Measurements from ENCODE around the gene CASK.

CASK gene

DNA sequence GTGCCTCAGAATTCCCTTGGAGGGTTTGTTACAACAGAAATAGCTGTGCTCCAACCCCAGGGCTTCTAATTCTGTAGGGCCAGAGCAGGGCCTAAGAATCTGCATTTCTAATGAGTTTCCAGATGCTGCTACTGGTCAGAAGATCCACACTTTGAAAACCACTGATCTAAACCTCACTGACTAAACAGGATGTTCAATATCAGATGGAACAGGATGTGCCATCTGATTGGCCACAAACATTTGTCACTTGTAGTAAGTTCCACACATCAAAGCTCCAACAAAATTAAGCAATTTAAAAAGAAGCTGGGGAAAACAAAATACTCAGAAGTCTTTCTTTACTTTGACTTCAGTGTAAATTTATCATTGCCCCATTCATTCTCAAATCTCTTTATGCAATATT is 14.3 kb downstream of the CASK start:
- DNase-seq (ENCODE audit: low read depth) = no peak

DNA sequence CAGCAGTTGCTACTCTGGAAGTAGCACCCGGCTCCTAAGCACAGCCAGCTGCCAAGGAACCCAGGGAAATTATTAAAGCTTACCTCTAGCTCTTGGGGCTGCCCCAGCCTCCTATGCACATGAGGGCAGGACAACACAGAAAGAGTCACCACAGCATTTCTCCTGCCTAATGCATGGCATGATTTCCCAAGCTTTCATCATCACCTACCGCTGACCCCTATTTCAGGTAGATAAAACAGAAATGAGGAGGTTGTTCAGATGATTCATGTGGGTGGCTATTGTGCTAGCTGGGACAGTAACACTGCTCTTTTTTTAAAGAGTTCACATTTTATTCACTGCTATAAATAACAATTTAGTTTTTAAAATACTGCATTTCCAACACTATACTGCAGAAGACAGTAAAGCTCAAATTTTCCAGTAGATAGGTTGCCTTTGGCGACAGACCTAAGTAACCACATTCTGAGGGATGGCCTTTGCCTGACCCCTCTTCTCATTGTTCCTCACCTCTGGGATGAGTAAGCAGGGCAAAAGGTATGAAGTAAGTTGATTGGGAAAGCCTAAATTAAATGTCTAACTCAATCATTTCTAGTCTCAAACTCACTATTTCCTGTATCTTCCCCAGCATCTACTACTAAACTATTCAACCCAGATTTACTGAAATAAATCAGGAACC is 16.7 kb downstream of the CASK start:
- no peak for DNase-seq (ENCODE audit: low read depth)

DNA sequence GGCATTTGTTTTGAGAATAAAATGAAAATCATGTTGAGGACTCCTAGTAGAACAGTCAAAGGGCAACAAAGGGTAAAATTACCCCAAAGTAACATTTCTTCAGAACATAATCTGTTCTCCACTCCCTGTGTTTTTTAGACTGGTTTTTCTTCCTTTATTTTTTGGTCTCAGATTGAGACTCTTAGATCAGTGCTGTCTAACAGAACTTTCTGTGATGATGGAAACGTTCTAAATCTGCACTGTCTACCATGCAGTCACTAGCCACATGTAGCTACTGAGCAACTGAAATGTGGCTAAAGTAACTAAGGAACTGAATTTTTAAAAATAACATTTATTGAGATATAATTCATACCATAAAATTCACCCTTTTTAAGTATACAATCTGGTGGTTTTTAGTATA is 19.8 kb downstream of the CASK start:
- no peak for DNase-seq (ENCODE audit: low read depth)

DNA sequence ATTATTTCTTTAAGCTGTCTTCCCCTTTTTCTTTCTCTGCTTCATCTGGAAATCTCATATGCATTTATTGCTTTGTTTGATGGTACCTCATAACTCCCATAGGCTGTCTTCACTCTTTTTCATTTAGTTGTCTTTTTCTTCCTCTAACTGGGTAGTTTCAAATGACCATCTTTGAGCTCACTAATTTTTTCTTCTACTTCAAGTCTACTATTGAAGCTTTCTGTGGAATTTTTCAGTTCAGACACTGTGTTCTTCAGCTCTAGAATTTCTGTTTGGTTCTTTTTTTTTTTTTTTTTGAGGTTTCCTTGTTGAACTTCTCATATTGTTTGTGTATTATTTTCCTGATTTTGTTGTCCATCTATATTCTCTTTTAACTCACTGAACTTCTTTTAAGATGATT is 23.0 kb downstream of the CASK start:
- DNase-seq (ENCODE audit: low read depth) = no peak

DNA sequence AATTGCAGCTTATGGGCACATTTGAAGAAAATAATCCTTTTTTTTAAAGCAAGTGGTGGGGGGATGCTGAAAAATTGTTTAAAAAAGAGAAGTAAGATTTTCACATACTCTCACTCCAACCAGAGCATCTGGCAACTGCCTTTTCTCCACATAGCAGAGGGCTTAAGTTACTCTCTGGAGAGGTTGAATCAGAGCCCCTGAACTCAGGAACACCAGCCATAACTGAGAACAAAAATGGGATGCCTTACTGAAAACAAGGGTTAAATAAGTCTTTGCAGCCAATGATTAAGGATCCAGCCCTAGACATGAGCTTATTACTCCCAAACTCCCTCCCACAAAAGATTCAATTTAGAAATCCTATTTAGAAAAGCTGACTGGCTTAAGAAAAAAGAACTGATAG is 27.5 kb downstream of the CASK start:
- no peak for DNase-seq (ENCODE audit: low read depth)

DNA sequence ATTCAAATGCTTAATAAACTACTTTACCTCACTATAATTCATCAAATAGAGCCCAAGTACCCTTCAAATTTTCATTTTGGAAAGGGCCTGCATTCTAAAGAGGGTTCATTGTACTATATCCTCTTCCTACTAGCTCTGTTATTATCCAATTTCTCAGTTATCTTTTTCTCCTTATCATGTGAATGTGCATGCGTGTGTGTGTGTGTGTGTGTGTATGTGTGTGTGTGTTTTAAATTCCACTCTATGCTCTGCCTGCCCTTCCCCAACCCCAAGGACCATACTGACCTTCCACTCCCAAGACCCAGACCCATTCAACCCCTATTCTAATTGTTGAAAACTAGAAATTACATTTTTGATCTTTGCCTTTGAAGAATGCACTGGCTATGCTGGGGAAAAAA is 33.3 kb downstream of the CASK start:
- no peak for DNase-seq (ENCODE audit: low read depth)

DNA sequence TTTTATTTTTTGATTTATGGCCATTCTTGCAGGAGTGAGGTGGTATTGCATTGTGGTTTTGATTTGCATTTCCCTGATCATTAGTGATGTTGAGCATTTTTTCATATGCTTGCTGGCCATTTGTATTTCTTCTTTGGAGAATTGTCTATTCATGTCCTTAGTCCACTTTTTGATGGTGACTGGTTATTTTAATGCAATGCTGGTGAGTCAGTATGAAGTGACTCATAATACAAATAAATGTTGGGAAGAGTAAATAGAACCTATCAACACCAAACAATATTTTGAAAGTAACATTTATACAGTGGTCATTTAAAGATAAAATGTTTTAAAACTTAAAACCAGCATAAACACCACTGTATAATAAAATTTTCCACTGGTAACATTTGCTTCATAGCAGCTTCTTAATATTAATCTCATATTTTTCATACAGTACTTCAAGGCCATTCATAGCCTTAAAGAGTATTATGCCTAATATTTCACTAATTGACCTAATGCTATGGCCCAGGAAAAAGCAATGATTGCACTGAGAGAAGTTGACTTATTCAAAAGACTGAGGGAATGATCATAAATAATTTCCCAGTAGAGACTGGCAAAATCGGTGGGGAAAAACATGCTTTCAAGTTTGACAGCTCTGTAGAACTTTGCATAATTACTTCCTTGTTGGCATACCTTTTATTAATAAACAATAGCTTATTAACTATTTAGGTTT is 33.9 kb downstream of the CASK start:
- no peak for DNase-seq (ENCODE audit: low read depth)

DNA sequence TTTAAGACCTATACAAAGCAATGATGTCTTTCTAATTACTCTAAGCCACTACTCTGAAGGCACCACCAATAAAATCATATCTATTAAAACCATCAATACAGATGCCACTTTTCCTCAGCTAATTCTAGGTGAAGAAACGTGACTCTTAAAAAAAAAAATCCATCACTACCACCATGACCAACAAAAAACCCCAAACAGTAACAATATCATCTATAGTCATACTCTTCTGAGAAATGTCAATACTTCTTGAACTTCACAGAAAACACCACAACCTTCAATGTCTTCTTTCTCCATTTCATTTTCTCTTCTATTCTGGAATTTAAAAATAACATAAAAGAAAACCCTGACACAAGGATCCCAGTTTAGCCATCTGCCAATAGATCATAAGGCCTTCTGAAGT is 35.7 kb downstream of the CASK start:
- no peak for DNase-seq (ENCODE audit: low read depth)

DNA sequence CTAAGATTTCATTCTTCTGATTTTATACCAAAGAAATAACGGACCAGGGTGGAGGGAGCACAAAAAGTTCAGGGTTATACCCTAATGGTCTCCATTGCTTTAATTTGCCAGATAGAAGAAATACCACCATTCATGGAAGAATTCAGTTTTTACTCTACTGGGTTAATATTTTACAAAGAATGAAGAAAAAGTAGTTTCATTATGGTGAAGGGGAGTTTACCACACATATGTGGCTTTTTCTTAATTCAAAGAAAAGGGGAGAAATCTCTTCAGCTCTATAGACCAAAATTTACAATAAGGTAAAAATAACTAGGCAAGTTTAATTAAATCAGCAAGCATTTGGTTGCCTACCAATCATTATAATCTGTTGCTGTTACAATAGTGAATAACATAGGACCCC is 37.6 kb downstream of the CASK start:
- DNase-seq (ENCODE audit: low read depth) = no peak

DNA sequence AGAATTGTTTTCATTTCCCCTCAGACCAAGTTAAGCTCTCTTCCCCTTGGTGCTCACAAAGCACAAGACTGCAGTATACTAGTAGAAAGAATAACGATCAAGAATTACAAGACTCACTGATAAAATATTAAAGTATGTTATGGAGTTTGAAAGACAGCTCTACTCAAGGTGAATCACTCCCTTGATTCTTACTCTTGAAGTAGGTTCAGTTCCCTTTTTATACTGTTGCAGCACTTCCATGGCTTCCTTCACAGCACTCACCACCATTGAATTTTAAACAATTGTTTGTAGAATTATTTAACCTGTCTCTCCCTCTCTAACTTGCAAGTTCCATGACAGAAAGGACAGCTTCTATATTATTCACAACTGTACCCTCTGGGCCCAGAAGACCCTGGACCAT is 42.2 kb downstream of the CASK start:
- no peak for DNase-seq (ENCODE audit: low read depth)

DNA sequence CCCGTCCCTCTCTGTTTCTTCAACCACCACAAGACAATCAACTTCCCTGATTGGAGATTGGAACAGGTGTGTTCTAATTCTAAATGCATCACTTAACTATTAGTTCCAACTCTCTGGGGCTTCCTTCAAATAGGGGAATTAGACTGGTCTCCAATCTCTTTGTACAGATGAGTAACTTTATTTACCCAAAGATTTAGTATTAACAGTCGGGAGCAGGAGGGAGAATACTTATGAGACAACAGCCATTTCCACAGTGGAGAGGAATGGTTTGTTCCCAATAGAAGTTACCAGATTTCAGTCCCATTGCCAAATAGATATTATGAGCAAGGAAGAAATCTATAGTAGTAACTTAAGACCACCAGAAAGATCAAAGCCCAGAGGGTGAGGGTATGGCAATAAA is 46.2 kb downstream of the CASK start:
- DNase-seq (ENCODE audit: low read depth) = no peak

DNA sequence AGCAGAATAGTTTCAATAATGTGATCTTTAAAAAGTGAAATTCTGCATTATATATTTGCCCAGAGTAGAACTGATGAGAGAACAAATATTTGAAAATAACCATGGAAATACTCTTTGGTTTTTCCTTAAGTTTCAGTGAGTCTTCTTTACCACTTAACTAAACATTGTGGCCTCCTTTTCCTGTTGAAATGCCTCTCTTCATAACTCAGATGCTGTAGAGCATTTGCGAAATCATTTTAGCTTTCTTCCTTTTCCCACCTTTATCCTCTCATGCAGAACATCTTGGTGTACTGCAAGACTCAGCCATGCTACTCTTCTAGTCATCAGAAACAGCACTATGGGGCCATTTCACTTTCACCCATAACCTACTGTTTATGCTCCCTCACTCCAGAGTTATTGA is 48.2 kb downstream of the CASK start:
- no peak for DNase-seq (ENCODE audit: low read depth)

DNA sequence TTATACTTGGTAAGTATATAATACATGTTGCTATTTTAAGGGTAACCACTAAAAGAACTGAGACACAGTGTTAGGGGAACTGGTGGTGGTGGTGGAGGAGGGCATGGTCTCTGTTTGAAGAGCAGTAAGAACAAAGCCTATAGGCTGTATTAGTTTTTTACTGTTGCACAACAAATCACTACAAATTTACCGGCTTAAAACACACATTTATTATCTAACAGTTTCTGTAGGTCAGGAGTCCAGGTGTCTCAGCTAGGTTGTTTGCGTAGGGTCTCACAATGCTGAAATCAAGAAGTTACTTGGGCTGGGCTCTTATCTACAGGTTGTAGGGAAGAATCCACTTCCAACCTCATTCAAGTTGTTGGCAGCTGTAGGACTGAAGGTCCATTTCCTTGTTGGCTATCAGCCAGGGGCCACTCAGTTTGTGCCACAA is 52.6 kb downstream of the CASK start:
- DNase-seq (ENCODE audit: low read depth) = no peak

DNA sequence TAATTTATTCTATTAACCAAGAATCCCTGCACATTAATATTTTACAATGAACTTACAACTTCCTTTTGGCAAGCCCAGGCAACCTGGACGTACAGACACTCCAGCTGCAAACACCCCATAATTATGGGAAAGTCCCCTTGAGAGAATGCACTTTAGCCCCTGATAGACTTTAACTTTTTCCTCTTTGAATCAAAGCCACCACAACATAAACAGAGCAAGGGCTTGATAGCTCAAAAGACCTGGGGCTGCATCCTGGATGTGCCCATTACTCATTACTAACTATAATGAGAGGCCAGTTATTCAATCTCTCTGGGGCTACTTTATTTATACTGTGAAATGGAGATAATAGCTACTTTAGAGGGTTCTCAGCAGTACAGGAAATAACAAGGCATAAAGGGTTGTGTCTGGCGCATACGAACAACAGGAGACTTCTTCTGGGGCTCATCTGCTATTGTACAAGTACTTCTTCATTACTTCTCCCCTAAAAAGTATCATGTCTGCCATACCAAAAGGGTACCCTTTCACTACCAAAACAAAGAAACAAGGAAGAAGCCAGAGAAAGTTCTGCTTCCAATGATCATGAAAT is 54.9 kb downstream of the CASK start:
- DNase-seq (ENCODE audit: low read depth) = no peak

DNA sequence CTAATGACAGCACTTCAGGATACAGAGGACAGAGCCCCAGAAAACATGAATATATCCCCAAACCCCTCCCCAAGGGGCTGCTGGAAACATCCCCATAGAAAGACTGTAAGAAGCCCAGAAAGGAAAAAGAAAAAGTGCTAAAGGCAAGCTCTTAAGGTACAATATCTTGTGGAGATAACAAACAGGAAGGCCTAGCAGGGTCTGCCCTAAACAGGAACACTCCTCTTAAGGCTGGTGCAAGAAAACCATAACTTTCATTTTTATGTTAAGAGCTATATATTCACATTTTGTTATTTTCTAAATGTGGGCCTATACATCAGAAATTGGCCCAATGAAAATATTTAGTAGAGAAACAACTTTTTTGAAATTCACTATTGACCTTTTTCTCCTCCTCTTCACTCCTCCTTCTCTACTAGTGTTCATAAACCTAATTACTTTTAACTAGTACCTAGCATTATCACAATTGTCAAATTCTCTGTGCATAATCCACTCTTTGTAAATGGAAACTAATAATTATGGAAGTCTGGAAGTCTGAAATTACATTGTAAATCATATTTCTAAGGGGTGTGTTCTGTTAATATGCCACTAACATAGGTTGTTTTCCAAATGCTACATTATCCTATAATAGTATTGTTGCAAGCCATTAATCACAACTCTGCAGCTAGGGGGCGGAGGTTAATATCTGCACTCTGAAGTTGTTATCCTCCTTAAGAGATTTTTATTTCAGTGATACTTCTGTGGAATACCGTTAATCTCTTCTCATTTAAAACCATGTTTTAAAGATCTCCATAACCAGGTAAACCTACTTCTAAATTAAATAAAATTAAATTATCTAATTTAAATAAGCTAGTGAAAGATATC is 59.8 kb downstream of the CASK start:
- no peak for DNase-seq (ENCODE audit: low read depth)

DNA sequence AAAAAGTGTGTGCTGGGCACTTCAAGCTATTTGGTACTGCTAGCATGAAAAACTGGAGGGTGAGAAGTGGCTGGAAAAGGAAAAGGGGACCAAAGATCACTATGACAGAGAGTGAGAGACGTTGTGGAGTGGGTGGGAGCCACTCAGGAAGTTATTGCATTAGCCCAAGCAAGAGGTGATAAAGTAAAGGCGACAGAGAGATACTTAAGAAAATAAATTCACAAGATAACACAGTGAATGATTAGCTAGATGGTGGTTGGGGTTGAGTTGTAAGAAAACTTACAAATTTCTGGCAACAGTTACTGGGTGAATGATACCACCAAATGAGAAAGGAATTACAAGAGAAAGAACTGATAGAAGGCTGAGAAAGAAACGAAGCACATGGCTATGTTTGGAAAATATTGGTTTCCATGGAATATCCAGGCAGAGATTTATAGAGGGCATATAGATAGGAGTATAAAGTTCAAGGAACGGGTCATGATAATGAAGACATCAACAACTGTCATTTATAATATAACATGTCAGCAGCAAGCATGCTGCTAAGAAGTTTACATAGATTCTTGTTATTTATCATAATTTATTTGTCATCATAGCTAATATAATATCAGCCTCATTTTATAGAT is 60.7 kb downstream of the CASK start:
- DNase-seq (ENCODE audit: low read depth) = no peak

DNA sequence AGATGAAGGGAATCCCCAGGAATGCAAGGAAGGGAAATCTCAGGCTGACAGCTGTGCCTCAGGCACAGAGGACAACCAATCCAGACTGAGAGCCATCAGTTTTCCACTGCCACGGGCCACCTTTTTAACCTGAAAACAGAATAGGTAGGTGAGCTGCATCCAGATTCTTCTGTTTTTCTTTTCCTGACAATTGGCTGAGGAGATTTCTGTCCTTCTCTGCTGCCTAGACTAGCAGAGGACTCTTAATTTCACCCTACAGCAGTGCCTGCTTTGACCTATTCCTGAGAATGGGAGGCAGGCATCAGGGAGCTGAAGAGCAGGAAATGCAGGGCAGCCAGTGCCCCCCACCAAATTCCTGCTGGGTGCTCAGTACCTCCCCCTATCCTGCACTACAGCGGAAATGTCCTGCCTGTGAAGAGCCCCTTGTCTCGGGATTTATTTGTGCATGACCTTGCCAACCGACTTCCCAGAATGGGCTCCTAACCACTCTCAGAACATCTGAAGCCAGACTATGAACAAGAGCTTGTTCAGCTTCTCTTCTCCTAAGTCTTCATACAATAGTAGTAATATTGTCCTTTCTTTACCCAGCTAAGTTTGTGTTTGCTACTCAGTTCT is 65.1 kb downstream of the CASK start:
- DNase-seq (ENCODE audit: low read depth) = no peak

DNA sequence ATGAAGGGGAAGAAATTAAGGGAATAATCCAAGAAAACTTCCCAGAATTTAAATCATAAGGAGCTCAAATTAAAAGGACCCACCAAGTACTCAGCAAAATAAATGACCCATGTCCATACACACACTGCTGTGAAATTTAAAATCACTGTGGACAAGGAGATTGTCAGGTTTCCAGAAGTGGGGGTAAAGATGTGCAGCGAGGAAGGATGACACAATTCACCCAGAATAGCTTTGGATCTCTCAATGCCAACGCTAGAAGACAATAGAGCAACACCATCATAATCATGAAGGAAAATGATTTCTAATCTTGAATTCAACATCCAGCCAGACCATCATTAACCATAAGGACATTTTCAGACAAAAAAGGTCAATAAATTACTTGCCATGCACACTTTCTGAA is 65.7 kb downstream of the CASK start:
- no peak for DNase-seq (ENCODE audit: low read depth)

DNA sequence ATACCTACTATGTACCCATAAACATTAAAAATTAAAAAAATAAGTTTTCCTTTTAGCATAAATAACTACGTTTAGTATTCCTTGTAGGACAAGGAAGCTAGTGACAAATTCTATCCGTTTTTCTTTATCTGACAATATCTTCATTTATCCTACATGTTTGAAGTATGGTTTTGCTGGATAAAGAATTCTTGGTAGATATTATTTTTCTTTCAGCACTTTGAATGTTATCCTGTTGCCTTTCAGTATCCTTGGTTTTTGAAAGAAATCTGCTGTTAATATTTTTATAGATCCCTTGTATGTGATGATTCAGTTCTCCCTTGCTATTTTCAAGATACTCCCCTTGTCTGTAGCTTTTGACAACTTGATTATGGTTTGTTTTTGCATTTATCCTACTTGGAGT is 76.6 kb downstream of the CASK start:
- no peak for DNase-seq (ENCODE audit: low read depth)

DNA sequence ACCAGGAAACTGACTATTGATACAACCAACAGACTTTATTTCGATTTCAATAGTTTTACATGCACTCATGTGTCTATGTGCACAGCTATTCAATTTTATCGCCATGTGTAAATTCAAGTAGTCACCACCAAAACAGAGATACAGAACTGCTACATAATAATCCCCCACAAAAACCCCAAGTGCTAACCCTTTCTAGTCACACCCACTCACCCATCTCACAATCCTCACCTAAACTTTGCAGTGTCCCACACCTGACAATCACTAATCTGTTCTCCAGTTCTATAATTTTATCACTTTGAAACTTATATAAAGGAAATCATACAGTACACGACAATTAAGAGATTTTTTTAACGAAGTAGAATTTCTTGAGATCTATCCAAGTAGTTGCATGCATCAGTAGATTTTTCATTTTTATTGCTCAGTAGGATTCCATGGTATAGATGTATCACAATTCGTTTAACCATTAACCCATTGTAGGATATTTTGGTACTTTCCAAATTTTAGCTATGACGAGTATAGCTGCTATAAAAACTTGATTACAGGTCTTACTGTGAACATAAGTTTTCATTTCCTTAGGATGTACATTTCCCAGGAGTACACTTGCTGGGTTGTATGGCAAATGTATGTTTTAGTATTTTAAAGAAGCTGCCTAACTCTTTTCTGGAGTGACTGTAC is 85.9 kb downstream of the CASK start:
- DNase-seq (ENCODE audit: low read depth) = no peak

DNA sequence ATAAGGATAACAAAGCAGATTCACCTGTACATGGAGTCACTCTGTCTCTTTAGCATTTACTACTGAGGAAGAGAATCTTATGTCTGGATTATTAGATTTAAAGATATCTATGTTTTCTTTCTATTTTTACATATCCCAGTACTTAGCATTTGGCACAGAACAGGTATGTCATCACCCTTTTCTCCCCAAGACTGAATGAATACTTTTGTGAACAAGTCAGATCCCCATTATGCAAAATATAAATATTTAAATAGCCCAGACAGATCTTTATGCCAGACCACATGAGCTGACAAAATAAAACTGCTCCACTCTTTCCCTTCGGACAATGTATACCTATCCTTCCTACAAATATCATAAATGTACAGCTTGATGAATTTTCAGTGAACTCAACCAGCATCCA is 94.5 kb downstream of the CASK start:
- no peak for DNase-seq (ENCODE audit: low read depth)

Data from activated T-cell treated with anti-CD3 and anti-CD28 coated beads for 1 hour (primary cell).